ENCODE results near the gene DNPEP. TPM values are rescaled to one million over a fixed set of nuclear protein-coding genes. Genes with fewer than 3 reads are reported as not detected.

Gene DNPEP
- total and polyA plus RNA-seq, 2 donors (not counting 3 experiments of a cell fraction or from before 2014, with no cell fraction given) = 40.4 to 77.5 TPM

DNA sequence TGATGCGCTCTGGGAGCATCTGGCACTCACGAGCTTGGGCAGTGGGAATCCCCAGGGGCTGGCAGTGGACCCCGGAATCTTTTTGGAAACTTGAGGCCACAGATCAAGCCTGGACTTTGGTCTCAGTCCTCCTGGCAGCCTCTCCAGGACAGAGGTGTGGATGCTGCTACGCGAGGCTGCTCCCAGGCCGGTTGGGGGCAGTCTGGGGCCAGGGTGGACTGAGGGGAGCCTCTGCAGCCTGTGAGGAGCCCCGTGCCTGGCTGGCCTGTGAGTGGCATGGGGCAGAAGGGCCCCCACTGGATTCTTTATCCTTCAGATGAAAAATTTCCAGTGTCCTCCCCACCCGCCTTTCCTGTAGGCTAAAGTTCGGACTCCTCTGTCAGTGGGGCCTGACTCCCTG, 17.7 kb upstream of the DNPEP start:
- H3K27ac ChIP-seq (ENCODE audit: insufficient read depth, low read depth, low read length) = no peak overlapping the region

GRCh38 chr2:219404954-219405353, 17.2 kb upstream of the DNPEP start:
- CTCF ChIA-PET = interaction anchor here (0.7 to 5.7 kb wide), 7 partner anchors 15 to 123 kb away, joined by 3 to 329 read pairs (median 4); partner anchors contain the start of gene DNPEP
- H3K9ac ChIP-seq (replicated peaks; ENCODE audit: extremely low read depth, insufficient read depth, low read length) = no peak overlapping the region
- POLR2A ChIA-PET = interaction anchor here (0.9 kb wide), 1 partner anchor 94 kb away, joined by 3 read pairs; the partner anchor contains the start of gene GMPPA
- intact Hi-C loops (cut with micrococcal nuclease) = no loop called here
- TF ChIP-seq GATA2 (IDR thresholded peaks at IDR 0.05; ENCODE audit: insufficient read depth, insufficient read length, low read depth, low read length) (no peak), FOS (IDR thresholded peaks at IDR 0.05; ENCODE audit: borderline replicate concordance, insufficient read depth, low read length) (no peak), JUN (IDR thresholded peaks at IDR 0.05; ENCODE audit: borderline replicate concordance, insufficient read depth, insufficient read length, low read depth) (no peak), POLR2AphosphoS5 (IDR thresholded peaks at IDR 0.05; ENCODE audit: insufficient read depth, low read depth, low read length) (no peak), EZH2 (IDR thresholded peaks at IDR 0.05; ENCODE audit: borderline replicate concordance, low read depth, low read length, severe bottlenecking) (no peak), POLR2A (IDR thresholded peaks at IDR 0.05; ENCODE audit: low read depth, low read length) (no peak), MYC (IDR thresholded peaks at IDR 0.05; ENCODE audit: low read depth, low read length) (no peak)
- TF ChIP-seq, protein P1, sequence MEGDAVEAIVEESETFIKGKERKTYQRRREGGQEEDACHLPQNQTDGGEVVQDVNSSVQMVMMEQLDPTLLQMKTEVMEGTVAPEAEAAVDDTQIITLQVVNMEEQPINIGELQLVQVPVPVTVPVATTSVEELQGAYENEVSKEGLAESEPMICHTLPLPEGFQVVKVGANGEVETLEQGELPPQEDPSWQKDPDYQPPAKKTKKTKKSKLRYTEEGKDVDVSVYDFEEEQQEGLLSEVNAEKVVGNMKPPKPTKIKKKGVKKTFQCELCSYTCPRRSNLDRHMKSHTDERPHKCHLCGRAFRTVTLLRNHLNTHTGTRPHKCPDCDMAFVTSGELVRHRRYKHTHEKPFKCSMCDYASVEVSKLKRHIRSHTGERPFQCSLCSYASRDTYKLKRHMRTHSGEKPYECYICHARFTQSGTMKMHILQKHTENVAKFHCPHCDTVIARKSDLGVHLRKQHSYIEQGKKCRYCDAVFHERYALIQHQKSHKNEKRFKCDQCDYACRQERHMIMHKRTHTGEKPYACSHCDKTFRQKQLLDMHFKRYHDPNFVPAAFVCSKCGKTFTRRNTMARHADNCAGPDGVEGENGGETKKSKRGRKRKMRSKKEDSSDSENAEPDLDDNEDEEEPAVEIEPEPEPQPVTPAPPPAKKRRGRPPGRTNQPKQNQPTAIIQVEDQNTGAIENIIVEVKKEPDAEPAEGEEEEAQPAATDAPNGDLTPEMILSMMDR (IDR thresholded peaks at IDR 0.05; ENCODE audit: extremely low read depth in 1 of 2, insufficient read depth in 1 of 2, low read depth in 1 of 2, low read length in 2 of 2) = no peak
- TF ChIP-seq, protein P2, sequence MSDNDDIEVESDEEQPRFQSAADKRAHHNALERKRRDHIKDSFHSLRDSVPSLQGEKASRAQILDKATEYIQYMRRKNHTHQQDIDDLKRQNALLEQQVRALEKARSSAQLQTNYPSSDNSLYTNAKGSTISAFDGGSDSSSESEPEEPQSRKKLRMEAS (IDR thresholded peaks at IDR 0.05; ENCODE audit: insufficient read depth, insufficient read length) = no peak
- H3K27ac ChIP-seq (ENCODE audit: insufficient read depth, low read depth, low read length) = no peak overlapping the region
- H3K36me3 ChIP-seq (ENCODE audit: control insufficient read depth in 2 of 2, extremely low read depth in 1 of 2, insufficient read depth in 2 of 2, low read length in 2 of 2) = no peaks in the 10 kb centered on the region
- no peaks in the 10 kb centered on the region for H3K9me3 ChIP-seq (replicated peaks; ENCODE audit: control insufficient read depth, insufficient read depth, low read length)
- dilution Hi-C loops (cut with MboI; ENCODE audit: extremely low pct_ligation_motif_present, low sequenced_read_pairs) = no loop called here
- DNase-seq (ENCODE audit: low read depth, low spot score) (no peak), FAIRE-seq (no peak)
- no peaks in the 10 kb centered on the region for H3K9me1 ChIP-seq (replicated peaks; ENCODE audit: control insufficient read depth, extremely low read depth, insufficient read depth, low read length)
- H2AFZ ChIP-seq (ENCODE audit: low read depth, low read length) = no peak overlapping the region
- no peaks in the 10 kb centered on the region for H4K20me1 ChIP-seq (replicated peaks; ENCODE audit: control insufficient read depth, extremely low read depth, insufficient read depth, low read length)
- peaks cover 2% of the 10 kb centered on the region for H3K4me1 ChIP-seq (ENCODE audit: control insufficient read depth, extremely low read depth, insufficient read depth, low read length)
- BruUV-seq (replicated peaks) = no TSS peak
- H3K79me2 ChIP-seq (ENCODE audit: control insufficient read depth, insufficient read depth, low read length) = no peaks in the 10 kb centered on the region
- H3K27me3 ChIP-seq (ENCODE audit: control insufficient read depth in 2 of 2, insufficient read depth in 2 of 2, low read length in 2 of 2) = peaks cover 0 to 1% of the 10 kb centered on the region in 2 experiments
- no peak overlapping the region for H3K4me2 ChIP-seq (ENCODE audit: insufficient read depth, low read length)
- H3K4me3 ChIP-seq (replicated peaks in 1 of 3; ENCODE audit: insufficient read depth in 1 of 3, low read depth in 1 of 3, low read length in 3 of 3) = no peak overlapping the region

More for the DNA sequence above, 17.7 kb upstream of the DNPEP start:
- Histone ChIP-seq H3K9me3 (replicated peaks; ENCODE audit: control insufficient read depth, insufficient read depth, low read length) (no peaks in the 10 kb centered on the region), H3K9me1 (replicated peaks; ENCODE audit: control insufficient read depth, extremely low read depth, insufficient read depth, low read length) (no peaks in the 10 kb centered on the region), H4K20me1 (replicated peaks; ENCODE audit: control insufficient read depth, extremely low read depth, insufficient read depth, low read length) (no peaks in the 10 kb centered on the region), H3K36me3 (ENCODE audit: control insufficient read depth in 2 of 2, extremely low read depth in 1 of 2, insufficient read depth in 2 of 2, low read length in 2 of 2) (no peaks in the 10 kb centered on the region), H2AFZ (ENCODE audit: low read depth, low read length) (no peak overlapping the region), H3K9ac (replicated peaks; ENCODE audit: extremely low read depth, insufficient read depth, low read length) (no peak overlapping the region), H3K27me3 (ENCODE audit: control insufficient read depth in 2 of 2, insufficient read depth in 2 of 2, low read length in 2 of 2) (peaks cover 0 to 1% of the 10 kb centered on the region in 2 experiments), H3K4me3 (replicated peaks in 1 of 3; ENCODE audit: insufficient read depth in 1 of 3, low read depth in 1 of 3, low read length in 3 of 3) (no peak overlapping the region), H3K4me1 (ENCODE audit: control insufficient read depth, extremely low read depth, insufficient read depth, low read length) (peaks cover 2% of the 10 kb centered on the region), H3K4me2 (ENCODE audit: insufficient read depth, low read length) (no peak overlapping the region), H3K79me2 (ENCODE audit: control insufficient read depth, insufficient read depth, low read length) (no peaks in the 10 kb centered on the region)
- FAIRE-seq (no peak), DNase-seq (ENCODE audit: low read depth, low spot score) (no peak)
- no TSS peak for BruUV-seq (replicated peaks)
- ChIA-PET POLR2A (no interaction called here), CTCF (interaction anchor here (4.3 to 5.7 kb wide), 3 partner anchors 15 to 123 kb away, joined by 41 to 329 read pairs (median 50); partner anchors contain the start of gene DNPEP)
- intact Hi-C loops (cut with micrococcal nuclease) (no loop called here), dilution Hi-C loops (cut with MboI; ENCODE audit: extremely low pct_ligation_motif_present, low sequenced_read_pairs) (no loop called here)
- TF ChIP-seq JUN (IDR thresholded peaks at IDR 0.05; ENCODE audit: borderline replicate concordance, insufficient read depth, insufficient read length, low read depth) (no peak), MYC (IDR thresholded peaks at IDR 0.05; ENCODE audit: low read depth, low read length) (no peak), FOS (IDR thresholded peaks at IDR 0.05; ENCODE audit: borderline replicate concordance, insufficient read depth, low read length) (no peak), EZH2 (IDR thresholded peaks at IDR 0.05; ENCODE audit: borderline replicate concordance, low read depth, low read length, severe bottlenecking) (no peak), POLR2AphosphoS5 (IDR thresholded peaks at IDR 0.05; ENCODE audit: insufficient read depth, low read depth, low read length) (no peak)
- TF ChIP-seq, protein P2 (IDR thresholded peaks at IDR 0.05; ENCODE audit: insufficient read depth, insufficient read length) = no peak
